ENCODE results near the gene PAK1.

- TF ChIP-seq CTCF (IDR thresholded peaks at IDR 0.05) = no peak
- no peak for TF ChIP-seq POLR2AphosphoS5 (IDR thresholded peaks at IDR 0.05)
Observed at GRCh38 chr11:77372726-77373125, 101.2 kb downstream of the PAK1 start.
